ENCODE data around the gene RAB44. TPM values are rescaled to one million over a fixed set of nuclear protein-coding genes. Genes with fewer than 3 reads are reported as not detected.

The RAB44 gene
- total RNA-seq, 1 experiment from 2014 or later, result not detected

GRCh38 chr6:36686668-36687513, 10.7 kb upstream of the RAB44 start:
- no peak for ATAC-seq
- H3K9me3 ChIP-seq (ENCODE audit: control insufficient read depth, insufficient read depth, low read depth, low read length), result no peaks in the 10 kb centered on the region
- H3K27ac ChIP-seq (ENCODE audit: low read length), result no peak overlapping the region
- in situ Hi-C loops (cut with HindIII; ENCODE audit: low pct_unique_long_range_greater_than_20kb, low sequenced_read_pairs), result no loop called here
- no peaks in the 10 kb centered on the region for H3K27me3 ChIP-seq (ENCODE audit: control insufficient read depth, insufficient read depth, low read length)
- POLR2A ChIA-PET, result no interaction called here
- no peak overlapping the region for H3K4me3 ChIP-seq (ENCODE audit: low read depth in 2 of 2, low read length in 2 of 2)
- intact Hi-C loops (cut with micrococcal nuclease; ENCODE audit: unreplicated experiment), result loop anchor here (10.0 kb wide), 1 partner anchor 68 kb away; no protein-coding TSS in a partner anchor
- DNase-seq (ENCODE audit: low read depth, low spot score), result no peak
- H3K4me1 ChIP-seq (ENCODE audit: control insufficient read depth, insufficient read depth, low read length), result peaks cover 23% of the 10 kb centered on the region
- 0 out of 2 replicates have a peak, but pooled peaks cover 2% of the 10 kb centered on the region for H3K36me3 ChIP-seq (ENCODE audit: control insufficient read depth, insufficient read depth, low read length)
- no TSS peak for BruUV-seq (replicated peaks)
- CTCF ChIA-PET, result interaction anchor here (0.6 kb wide), 1 partner anchor 29 kb away, joined by 19 read pairs; no protein-coding TSS in a partner anchor
- TF ChIP-seq SIN3A (IDR thresholded peaks at IDR 0.05; ENCODE audit: borderline replicate concordance, insufficient read depth, low read depth, low read length) (no peak), POLR2AphosphoS5 (IDR thresholded peaks at IDR 0.05; ENCODE audit: low read depth, low read length) (no peak), CTCF (IDR thresholded peaks at IDR 0.05) (no peak), REST (IDR thresholded peaks at IDR 0.05; ENCODE audit: insufficient read depth in 1 of 2, low read depth in 2 of 2, low read length in 1 of 2) (no peak), TCF7L2 (IDR thresholded peaks at IDR 0.05; ENCODE audit: low read depth, low read length) (no peak)

GRCh38 chr6:36688063-36688738, 9.4 kb upstream of the RAB44 start:
- ChIA-PET POLR2A (interaction anchor here (0.6 kb wide), 1 partner anchor 275 kb away, joined by 3 read pairs; no protein-coding TSS in a partner anchor), CTCF (no interaction called here)
- TF ChIP-seq CTCF (IDR thresholded peaks at IDR 0.05), result no peak
- TF ChIP-seq TCF7L2 (IDR thresholded peaks at IDR 0.05; ENCODE audit: low read depth, low read length), result no peak
- no peak for TF ChIP-seq SIN3A (IDR thresholded peaks at IDR 0.05; ENCODE audit: borderline replicate concordance, insufficient read depth, low read depth, low read length)
- TF ChIP-seq POLR2AphosphoS5 (IDR thresholded peaks at IDR 0.05; ENCODE audit: low read depth, low read length), result no peak
- TF ChIP-seq REST (IDR thresholded peaks at IDR 0.05; ENCODE audit: insufficient read depth in 1 of 2, low read depth in 2 of 2, low read length in 1 of 2), result no peak
- Histone ChIP-seq H3K36me3 (ENCODE audit: control insufficient read depth, insufficient read depth, low read length) (0 out of 2 replicates have a peak, but pooled peaks cover 2% of the 10 kb centered on the region), H3K4me3 (ENCODE audit: low read depth in 2 of 2, low read length in 2 of 2) (no peak overlapping the region), H3K27ac (ENCODE audit: low read length) (no peak overlapping the region), H3K4me1 (ENCODE audit: control insufficient read depth, insufficient read depth, low read length) (peaks cover 9% of the 10 kb centered on the region), H3K9me3 (ENCODE audit: control insufficient read depth, insufficient read depth, low read depth, low read length) (no peaks in the 10 kb centered on the region), H3K27me3 (ENCODE audit: control insufficient read depth, insufficient read depth, low read length) (no peaks in the 10 kb centered on the region)
- no TSS peak for BruUV-seq (replicated peaks)
- no peak for ATAC-seq
- intact Hi-C loops (cut with micrococcal nuclease; ENCODE audit: unreplicated experiment), result loop anchor here (10.0 kb wide), 1 partner anchor 67 kb away; no protein-coding TSS in a partner anchor
- in situ Hi-C loops (cut with HindIII; ENCODE audit: low pct_unique_long_range_greater_than_20kb, low sequenced_read_pairs), result no loop called here
- DNase-seq (ENCODE audit: low read depth, low spot score), result no peak
